ENCODE data around the gene COX5A. TPM values are rescaled to one million over a fixed set of nuclear protein-coding genes. Genes with fewer than 3 reads are reported as not detected.
A peak's percentile ranks its signal among the peaks of the same experiment; 100 is the strongest.

COX5A gene
- total RNA-seq, 2 donors from 2014 or later = 241 to 246 TPM

DNA sequence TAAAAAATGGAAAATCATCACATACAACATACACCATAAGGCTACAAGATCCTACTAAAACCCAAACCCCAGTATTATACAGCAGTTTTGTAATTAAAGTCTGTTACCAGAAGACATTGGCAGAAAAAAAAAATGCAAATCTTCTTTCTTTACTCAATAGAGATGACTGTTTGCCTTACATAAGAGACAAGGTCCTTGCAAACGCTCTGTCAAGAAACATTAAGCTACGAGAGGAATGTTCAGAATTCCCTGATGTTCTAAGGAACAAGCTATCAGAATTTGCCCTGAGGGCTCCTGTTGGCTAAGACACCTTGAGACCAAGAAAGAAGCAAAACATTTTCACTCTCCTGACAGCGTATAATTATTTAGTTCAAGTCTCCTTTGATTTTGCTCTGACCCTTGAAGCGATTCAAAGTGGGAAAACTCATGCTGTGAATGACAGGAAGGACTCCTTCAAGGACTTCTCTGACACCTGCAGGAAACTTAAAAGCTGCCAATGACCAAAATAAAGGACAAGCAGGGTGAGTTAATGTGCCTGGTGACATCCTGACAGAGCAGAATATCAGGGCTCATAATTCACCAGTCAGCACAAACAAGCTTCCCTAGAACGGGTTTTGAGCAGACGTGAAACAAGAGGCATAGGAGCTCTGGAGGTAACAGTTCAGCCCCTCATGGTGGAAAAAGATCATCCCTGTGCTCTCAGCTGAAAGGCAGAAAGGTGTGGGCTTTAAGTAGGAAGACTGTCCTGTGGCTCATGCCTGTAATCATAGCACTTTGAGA lies 67.2 kb downstream of the COX5A start:
- Mint-ChIP-seq H3K4me1 (ENCODE audit: low read depth) (peaks cover 82% of the 10 kb centered on the region), H3K36me3 (ENCODE audit: insufficient read depth in 2 of 2) (peaks cover 10 to 12% of the 10 kb centered on the region in 2 donors), H3K4me3 (peak overlapping the region; percentile 95 to 100), H3K27me3 (ENCODE audit: low read depth) (no peaks in the 10 kb centered on the region), H3K27ac (peak overlapping the region; percentile 94), H3K9me3 (peaks cover 0 to 2% of the 10 kb centered on the region in 2 donors)
- DNase-seq (no peak), ATAC-seq (replicated peaks in 1 of 2) (no peak)

Other genes starting within 250 kb of the COX5A start
- gene EDC3, start 242.0 kb downstream of the COX5A start, total RNA-seq = 10 to 100 TPM; 50.6 to 52.3 TPM
- gene CYP1A1, start 212.5 kb downstream of the COX5A start, total RNA-seq = 1 to 10 TPM; 3.4 to 5.4 TPM
- not detected for gene CYP1A2, start 189.2 kb downstream of the COX5A start, total RNA-seq
- gene CSK, start 156.0 kb downstream of the COX5A start, total RNA-seq = 100 to 1,000 TPM; 200 to 267 TPM
- gene LMAN1L, start 125.2 kb downstream of the COX5A start, total RNA-seq = under 1 TPM; 0.53 to 0.72 TPM
- gene CPLX3, start 111.4 kb downstream of the COX5A start, total RNA-seq = under 1 TPM; 0.14 to 0.17 TPM
- 10 to 100 TPM; 48.5 to 53.8 TPM for gene ULK3, start 94.9 kb downstream of the COX5A start, total RNA-seq
- 10 to 100 TPM; 66.4 to 77.0 TPM for gene SCAMP2, start 64.7 kb downstream of the COX5A start, total RNA-seq
- gene MPI, start 48.0 kb downstream of the COX5A start, total RNA-seq = 10 to 100 TPM; 29.6 to 32.1 TPM
- gene FAM219B, start 31.2 kb downstream of the COX5A start, total RNA-seq = 10 to 100 TPM; 88.3 to 90.1 TPM
- gene RPP25, start 18.7 kb upstream of the COX5A start, total RNA-seq = 1 to 10 TPM; 2.2 to 3.6 TPM
- gene SCAMP5, start 57.5 kb upstream of the COX5A start, total RNA-seq = 1 to 10 TPM in 1 of 2 donors, under 1 TPM in 1; 0.31 to 1.2 TPM
- 10 to 100 TPM; 29.6 to 29.7 TPM for gene PPCDC, start 85.5 kb upstream of the COX5A start, total RNA-seq